HG03066 (cell line): Measurements from ENCODE around the gene SLC13A2.

ENCODE experiments used
- ATAC-seq: cut with Tn5 transposase; IDR thresholded peaks from one replicate; pipeline ENCODE4 v1.9.1; 2021; ENCODE audit warnings: low read depth; ENCODE audit not compliant: unreplicated experiment

The SLC13A2 gene

DNA sequence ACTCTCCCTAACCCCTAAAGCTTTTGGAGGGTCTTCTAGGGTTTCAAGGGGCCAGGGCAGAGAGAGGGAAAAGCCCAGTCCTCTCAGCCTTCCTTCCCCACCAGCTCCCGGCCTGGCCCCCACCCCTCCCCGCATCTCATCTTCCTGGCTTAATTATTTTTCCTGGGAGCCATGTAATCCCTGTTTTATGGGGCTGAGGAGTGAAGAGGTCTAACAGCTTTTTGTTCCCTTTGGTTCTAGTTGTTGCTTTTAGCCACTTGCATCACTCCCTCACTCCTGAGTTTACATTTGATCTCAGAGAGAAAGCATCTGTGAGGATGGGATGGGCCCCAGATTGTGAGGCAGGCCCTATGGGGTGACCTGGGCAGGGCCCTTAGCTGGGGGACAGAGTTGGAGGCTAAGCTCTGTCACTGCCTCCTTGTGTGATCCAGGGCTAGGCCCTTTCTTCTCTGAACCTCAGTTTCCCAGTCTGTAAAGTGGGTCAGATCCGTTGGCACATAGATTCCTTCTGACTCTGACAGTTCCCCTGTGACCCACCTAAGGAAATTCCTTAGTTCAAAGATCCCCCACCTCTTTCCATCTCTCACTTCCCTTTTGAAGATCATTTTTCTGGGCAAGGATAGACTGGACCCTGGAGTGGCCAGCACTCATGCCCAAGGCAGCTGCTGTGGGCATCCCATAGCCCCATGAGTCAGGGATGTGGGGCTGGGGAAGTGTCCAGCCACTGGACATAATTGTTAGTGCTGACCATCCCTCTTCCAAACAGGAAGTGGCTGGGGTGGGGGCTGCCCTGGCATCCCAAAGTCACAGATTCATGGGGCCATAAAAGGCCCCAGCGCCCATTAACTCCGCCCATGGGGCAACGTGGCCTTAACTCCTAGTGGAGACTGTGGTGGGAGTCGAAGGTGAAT lies 58.9 kb downstream of the SLC13A2 start:
- ATAC-seq, result no peak

GRCh38 chr17:28533091-28533807 lies 59.8 kb downstream of the SLC13A2 start:
- no peak for ATAC-seq

DNA sequence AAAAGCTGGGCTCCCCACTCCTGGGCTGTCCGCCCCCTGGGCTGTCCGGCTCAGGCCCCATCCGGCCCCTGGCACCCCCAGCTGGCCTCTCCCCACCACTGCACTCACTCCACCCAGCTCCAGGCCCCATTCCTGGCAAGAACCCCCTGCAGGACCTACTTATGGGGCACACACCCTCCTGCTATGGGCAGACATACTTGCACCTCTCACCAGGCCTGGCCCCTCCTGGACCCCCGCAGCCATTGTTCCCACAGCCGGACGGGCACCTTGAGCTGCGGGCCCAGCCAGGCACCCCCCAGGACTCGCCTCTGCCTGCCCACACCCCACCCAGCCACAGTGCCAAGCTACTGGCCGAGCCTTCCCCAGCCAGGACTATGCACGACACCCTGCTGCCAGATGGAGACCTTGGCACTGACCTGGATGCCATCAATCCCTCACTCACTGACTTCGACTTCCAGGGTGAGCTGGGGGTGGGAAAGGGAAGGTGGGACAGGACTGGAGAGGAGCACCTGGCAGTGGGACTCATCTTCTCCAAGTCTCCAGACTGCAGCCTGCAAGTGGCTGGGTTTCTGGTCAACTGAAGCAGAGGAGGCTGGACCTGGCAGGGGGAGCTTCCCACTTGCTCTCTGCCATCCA lies 61.4 kb downstream of the SLC13A2 start:
- no peak for ATAC-seq

- ATAC-seq, result no peak
Measured at GRCh38 chr17:28536532-28537218, 63.2 kb downstream of the SLC13A2 start.

DNA sequence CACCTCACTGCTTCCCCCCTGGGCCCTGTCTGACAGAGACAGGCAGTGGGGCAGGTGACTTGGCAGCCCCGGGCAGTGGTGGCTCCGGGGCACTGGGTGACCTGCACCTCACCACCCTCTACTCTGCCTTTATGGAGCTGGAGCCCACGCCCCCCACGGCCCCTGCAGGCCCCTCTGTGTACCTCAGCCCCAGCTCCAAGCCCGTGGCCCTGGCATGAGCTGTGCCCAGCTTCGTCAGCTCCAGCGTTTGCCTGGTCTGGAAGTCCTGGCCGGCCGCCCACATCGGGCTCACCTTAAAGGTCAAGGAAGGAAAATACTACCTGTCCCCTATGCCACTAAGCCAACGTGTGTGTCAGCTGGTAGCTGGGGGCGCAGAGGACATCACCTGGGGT lies 63.8 kb downstream of the SLC13A2 start:
- ATAC-seq, result no peak

GRCh38 chr17:28538296-28538895 lies 65.0 kb downstream of the SLC13A2 start:
- no peak for ATAC-seq

DNA sequence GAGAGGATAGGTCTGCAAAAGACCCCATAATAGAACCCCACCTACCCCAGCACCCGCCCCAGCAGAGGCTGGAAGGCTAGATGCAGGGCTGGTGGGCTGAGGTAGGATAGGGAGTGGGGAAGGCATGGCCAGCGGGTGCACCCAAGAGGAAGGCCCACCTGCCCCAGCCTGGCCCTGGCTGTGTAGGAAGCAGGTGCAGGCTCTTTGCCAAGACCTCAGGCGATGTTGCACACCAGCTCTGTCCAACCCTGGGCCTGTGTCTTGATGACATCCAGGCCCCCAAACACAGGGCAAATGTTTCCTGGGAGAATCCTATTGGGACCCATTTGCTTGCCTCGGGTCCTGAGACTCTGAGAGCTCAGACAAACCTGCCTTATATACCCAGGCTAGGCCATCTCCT lies 66.8 kb downstream of the SLC13A2 start:
- no peak for ATAC-seq

DNA sequence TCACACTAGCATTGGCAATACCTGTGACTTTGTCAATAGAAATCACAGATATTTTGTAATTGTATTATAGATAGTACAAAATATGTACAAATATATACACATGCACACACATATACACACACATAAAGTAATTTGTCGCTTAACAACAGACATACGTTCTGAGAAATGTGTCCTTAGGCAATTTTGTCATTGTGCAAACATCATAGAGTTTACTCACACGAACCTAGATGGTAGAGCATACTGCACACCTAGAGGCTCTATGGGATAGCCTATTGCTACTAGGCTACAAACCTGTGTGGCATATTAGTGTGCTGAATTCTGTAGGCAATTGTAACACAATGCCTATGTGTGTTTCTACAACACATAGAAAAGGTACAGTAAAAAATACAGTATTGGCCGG lies 68.0 kb downstream of the SLC13A2 start:
- ATAC-seq, result no peak

- no peak for ATAC-seq
Measured at GRCh38 chr17:28544402-28545140, 71.1 kb downstream of the SLC13A2 start.

GRCh38 chr17:28545141-28545503 lies 71.7 kb downstream of the SLC13A2 start:
- no peak for ATAC-seq

DNA sequence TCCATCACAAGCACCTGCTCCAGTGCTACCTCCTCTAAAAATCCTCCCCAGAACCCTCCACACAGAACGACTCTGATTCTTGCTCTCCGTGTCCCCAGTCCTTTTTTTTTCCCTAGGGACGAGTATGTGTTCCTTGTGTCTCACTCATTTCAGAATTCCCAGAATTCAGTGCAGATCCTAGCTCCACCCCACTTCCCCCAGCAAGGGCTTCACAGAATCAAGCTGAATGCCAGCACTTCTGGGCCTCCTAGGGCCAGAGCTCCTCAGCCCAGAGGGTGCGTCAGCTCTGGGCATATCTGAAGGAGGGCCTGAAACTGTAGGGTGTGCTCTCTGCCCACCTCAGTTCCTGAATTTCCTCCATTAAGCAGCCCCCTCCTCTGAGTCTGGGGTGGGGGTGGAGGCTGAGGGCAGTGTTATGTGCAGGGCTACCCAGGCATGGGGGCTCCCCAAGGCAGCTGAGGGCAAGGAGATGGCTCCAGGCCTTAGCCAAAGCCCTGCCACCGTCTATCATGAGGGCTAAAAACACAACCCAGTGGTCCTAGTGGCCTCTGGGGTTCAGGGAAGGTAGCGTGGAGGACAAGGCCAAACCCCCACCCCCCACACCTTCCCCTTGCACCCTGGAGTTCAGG lies 72.5 kb downstream of the SLC13A2 start:
- no peak for ATAC-seq

DNA sequence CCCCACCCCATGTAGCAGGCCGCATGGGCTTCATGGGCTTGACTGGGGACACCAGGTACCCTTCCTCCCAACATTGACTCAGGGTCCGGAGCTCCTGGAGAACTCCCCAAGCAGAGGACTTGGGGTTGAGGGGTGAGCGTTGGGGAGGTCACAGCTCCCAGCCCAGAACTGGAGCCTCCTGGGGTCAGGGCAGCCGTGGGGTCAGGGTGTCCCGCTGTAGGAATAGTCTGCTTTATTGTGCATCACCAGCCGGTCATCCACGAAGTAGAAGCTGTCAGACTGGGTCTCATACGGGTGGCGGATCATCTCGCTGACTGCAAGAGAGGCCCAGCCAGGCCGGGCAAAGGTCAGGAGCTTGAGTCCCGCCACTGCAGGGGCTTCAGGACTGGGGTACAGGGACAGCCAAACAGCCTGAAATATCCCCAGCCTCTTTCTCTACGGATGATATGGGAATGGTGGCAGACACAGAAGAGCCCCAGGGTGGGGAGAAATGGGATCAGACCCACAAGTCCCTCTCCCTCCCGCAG lies 73.7 kb downstream of the SLC13A2 start:
- ATAC-seq, result no peak
